Measurements from ENCODE around the gene ACOT7. TPM values are rescaled to one million over a fixed set of nuclear protein-coding genes. Genes with fewer than 3 reads are reported as not detected.
A peak's percentile ranks its signal among the peaks of the same experiment; 100 is the strongest.

The ACOT7 gene
- total RNA-seq, 1 donor from 2014 or later, result 8.5 TPM

- ATAC-seq (ENCODE audit: poor library complexity) (no peak), DNase-seq (no peak)
- intact Hi-C loops (cut with DNase I), result no loop called here
Observed at GRCh38 chr1:6425658-6426057, 32.1 kb upstream of the ACOT7 start.

GRCh38 chr1:6424619-6425593, 31.3 kb upstream of the ACOT7 start, which contains the start of gene ESPN:
Gene ESPN, plus strand, starts transcription at chr1:6424776. Its CDS starts 180 bp downstream, at chr1:6424956.
- ATAC-seq (ENCODE audit: poor library complexity) (peak; percentile 47), DNase-seq (no peak)
- intact Hi-C loops (cut with DNase I), result no loop called here

- DNase-seq (no peak), ATAC-seq (ENCODE audit: poor library complexity) (peak; percentile 3)
- intact Hi-C loops (cut with DNase I), result no loop called here
Observed at GRCh38 chr1:6424000-6424565, 30.5 kb upstream of the ACOT7 start.

GRCh38 chr1:6423321-6423999, 29.9 kb upstream of the ACOT7 start:
- ATAC-seq (ENCODE audit: poor library complexity) (peak; percentile 47), DNase-seq (no peak)
- intact Hi-C loops (cut with DNase I), result no loop called here

- ATAC-seq (ENCODE audit: poor library complexity) (no peak), DNase-seq (no peak)
- intact Hi-C loops (cut with DNase I), result no loop called here
Observed at GRCh38 chr1:6421266-6421665, 27.7 kb upstream of the ACOT7 start.

GRCh38 chr1:6420454-6421042, 27.0 kb upstream of the ACOT7 start:
- no peak for ATAC-seq (ENCODE audit: poor library complexity)
- intact Hi-C loops (cut with DNase I), result no loop called here
- no peak for DNase-seq

- peak; percentile 40 for ATAC-seq (ENCODE audit: poor library complexity)
- no peak for DNase-seq
- intact Hi-C loops (cut with DNase I), result no loop called here
Observed at GRCh38 chr1:6419804-6420453, 26.4 kb upstream of the ACOT7 start, which contains the start of gene HES2. Gene HES2, minus strand, starts transcription at chr1:6419919. Its CDS starts 99 bp downstream, at chr1:6419820.

GRCh38 chr1:6419397-6419803, 25.8 kb upstream of the ACOT7 start:
- DNase-seq, result no peak
- no peak for ATAC-seq (ENCODE audit: poor library complexity)
- intact Hi-C loops (cut with DNase I), result no loop called here

- ATAC-seq (ENCODE audit: poor library complexity) (no peak), DNase-seq (no peak)
- intact Hi-C loops (cut with DNase I), result no loop called here
Observed at GRCh38 chr1:6418668-6419396, 25.3 kb upstream of the ACOT7 start.

GRCh38 chr1:6417961-6418667, 24.5 kb upstream of the ACOT7 start:
- no peak for DNase-seq
- ATAC-seq (ENCODE audit: poor library complexity), result no peak
- intact Hi-C loops (cut with DNase I), result no loop called here

- ATAC-seq (ENCODE audit: poor library complexity) (no peak), DNase-seq (no peak)
- intact Hi-C loops (cut with DNase I), result no loop called here
Observed at GRCh38 chr1:6416906-6417305, 23.3 kb upstream of the ACOT7 start.

GRCh38 chr1:6416295-6416656, 22.7 kb upstream of the ACOT7 start:
- DNase-seq (no peak), ATAC-seq (ENCODE audit: poor library complexity) (no peak)
- intact Hi-C loops (cut with DNase I), result no loop called here

- intact Hi-C loops (cut with DNase I), result no loop called here
- no peak for DNase-seq
Observed at GRCh38 chr1:6414881-6415626, 21.5 kb upstream of the ACOT7 start.

GRCh38 chr1:6414443-6414844, 20.9 kb upstream of the ACOT7 start:
- ATAC-seq (ENCODE audit: poor library complexity), result peak; percentile 51
- DNase-seq, result no peak
- intact Hi-C loops (cut with DNase I), result no loop called here

More at GRCh38 chr1:6414881-6415626, 21.5 kb upstream of the ACOT7 start:
- ATAC-seq (ENCODE audit: poor library complexity), result no peak

- intact Hi-C loops (cut with DNase I), result no loop called here
- no peak for DNase-seq
- no peak for ATAC-seq (ENCODE audit: poor library complexity)
Observed at GRCh38 chr1:6412896-6413295, 19.3 kb upstream of the ACOT7 start.

- ATAC-seq (ENCODE audit: poor library complexity) (no peak), DNase-seq (no peak)
- intact Hi-C loops (cut with DNase I), result no loop called here
Observed at GRCh38 chr1:6410248-6410893, 16.8 kb upstream of the ACOT7 start.

Measured in Right ventricle myocardium superior (tissue), 1 donor.